Measurements from ENCODE around the gene ISX.
"Not testable (repeated sequence)": the region's sequence is repeated elsewhere in the genome, so short reads cannot be mapped to it uniquely, and the experiment has no call there.

Gene ISX

GRCh38 chr22:35023692-35024363, 42.1 kb upstream of the ISX start:
- peaks cover 22% of the 10 kb centered on the region for H3K4me1 Mint-ChIP-seq
- H3K36me3 Mint-ChIP-seq (ENCODE audit: low read depth): no peaks in the 10 kb centered on the region
- no peak overlapping the region for H3K4me3 Mint-ChIP-seq
- peaks cover 42% of the 10 kb centered on the region for H3K27me3 Mint-ChIP-seq (ENCODE audit: low read depth, poor library complexity)
- peaks cover 33% of the 10 kb centered on the region for H3K9me3 Mint-ChIP-seq
- peak; percentile 96 for DNase-seq
- TF ChIP-seq CTCF (IDR thresholded peaks at IDR 0.05): peak; percentile 97
- no peak overlapping the region for H3K27ac Mint-ChIP-seq

DNA sequence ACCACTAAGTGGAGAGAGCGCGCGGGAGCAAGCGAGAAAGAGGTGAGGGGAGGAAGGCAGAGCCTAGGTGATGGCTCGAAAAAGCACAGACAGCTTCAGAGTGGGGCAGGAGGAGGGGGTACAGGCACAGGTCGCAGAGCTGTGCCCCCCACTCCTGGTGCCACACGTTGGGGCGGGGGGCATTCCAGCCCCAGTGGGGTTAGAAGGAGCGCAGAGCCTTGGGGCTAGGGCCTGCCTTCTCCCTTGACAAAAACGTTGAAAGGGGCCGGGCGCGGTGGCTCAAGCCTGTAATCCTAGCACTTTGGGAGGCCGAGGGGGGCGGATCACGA, 41.6 kb upstream of the ISX start:
- Mint-ChIP-seq H3K27ac (no peak overlapping the region), H3K4me1 (peaks cover 22% of the 10 kb centered on the region), H3K9me3 (peaks cover 33% of the 10 kb centered on the region), H3K27me3 (ENCODE audit: low read depth, poor library complexity) (peaks cover 43% of the 10 kb centered on the region), H3K4me3 (no peak overlapping the region), H3K36me3 (ENCODE audit: low read depth) (no peaks in the 10 kb centered on the region)
- no peak for DNase-seq
- TF ChIP-seq CTCF (IDR thresholded peaks at IDR 0.05): peak; percentile 39

- H3K4me1 Mint-ChIP-seq; H3K4me3 Mint-ChIP-seq; DNase-seq; H3K36me3 Mint-ChIP-seq (ENCODE audit: low read depth); H3K27ac Mint-ChIP-seq: not testable (repeated sequence)
- Mint-ChIP-seq H3K9me3 (peaks cover 34% of the 10 kb centered on the region), H3K27me3 (ENCODE audit: low read depth, poor library complexity) (peaks cover 58% of the 10 kb centered on the region)
These were observed 35.8 kb upstream of the ISX start for GRCh38 chr22:35030112-35030511.

- H3K4me3 Mint-ChIP-seq: no peak overlapping the region
- no peak for DNase-seq
- no peak for TF ChIP-seq CTCF (IDR thresholded peaks at IDR 0.05)
- peaks cover 59% of the 10 kb centered on the region for H3K27me3 Mint-ChIP-seq (ENCODE audit: low read depth, poor library complexity)
- peaks cover 16% of the 10 kb centered on the region for H3K9me3 Mint-ChIP-seq
- no peaks in the 10 kb centered on the region for H3K36me3 Mint-ChIP-seq (ENCODE audit: low read depth)
- H3K27ac Mint-ChIP-seq: no peak overlapping the region
- H3K4me1 Mint-ChIP-seq: no peaks in the 10 kb centered on the region
These were observed 33.4 kb upstream of the ISX start for GRCh38 chr22:35032571-35032970.

DNA sequence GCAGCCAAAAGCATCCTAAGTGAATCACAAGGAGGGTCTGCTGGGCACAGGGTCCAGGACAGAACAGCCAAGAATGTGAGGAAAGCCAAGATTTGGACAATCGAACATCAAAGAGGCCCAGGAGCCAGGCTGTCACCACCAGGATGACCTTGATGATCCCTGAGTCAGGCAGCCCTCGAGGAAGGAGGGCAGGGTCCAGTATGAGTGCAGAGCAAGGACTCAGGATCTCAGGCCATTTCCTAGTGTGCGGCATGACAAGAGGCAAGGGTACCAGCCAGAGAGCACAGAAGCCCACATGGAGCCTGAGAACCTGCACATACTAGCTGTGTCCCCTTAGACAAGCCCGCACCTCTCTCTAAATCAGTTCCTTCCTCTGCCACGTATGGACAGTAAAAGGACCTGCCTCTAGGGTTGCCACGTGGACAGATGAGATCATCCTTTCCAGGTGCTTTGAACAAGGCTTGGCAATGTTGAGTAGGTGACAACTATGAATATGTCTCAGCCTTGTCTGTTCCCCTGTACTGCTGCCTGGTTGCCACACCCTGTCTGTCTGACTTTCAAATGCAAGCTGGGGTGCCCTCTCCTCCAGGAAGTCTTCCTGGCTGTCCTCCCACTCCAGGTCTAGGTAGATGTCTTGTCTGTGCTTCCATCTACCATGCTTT, 32.2 kb upstream of the ISX start:
- Mint-ChIP-seq H3K4me3 (no peak overlapping the region), H3K27me3 (ENCODE audit: low read depth, poor library complexity) (peaks cover 57% of the 10 kb centered on the region), H3K36me3 (ENCODE audit: low read depth) (no peaks in the 10 kb centered on the region), H3K4me1 (no peaks in the 10 kb centered on the region), H3K27ac (no peak overlapping the region), H3K9me3 (peaks cover 4% of the 10 kb centered on the region)
- DNase-seq: no peak
- TF ChIP-seq CTCF (IDR thresholded peaks at IDR 0.05): no peak

- H3K27ac Mint-ChIP-seq: no peak overlapping the region
- peaks cover 4% of the 10 kb centered on the region for H3K9me3 Mint-ChIP-seq
- H3K4me1 Mint-ChIP-seq: peaks cover 6% of the 10 kb centered on the region
- no peaks in the 10 kb centered on the region for H3K36me3 Mint-ChIP-seq (ENCODE audit: low read depth)
- no peak for DNase-seq
- no peak for TF ChIP-seq CTCF (IDR thresholded peaks at IDR 0.05)
- no peak overlapping the region for H3K4me3 Mint-ChIP-seq
- peaks cover 53% of the 10 kb centered on the region for H3K27me3 Mint-ChIP-seq (ENCODE audit: low read depth, poor library complexity)
These were observed 31.0 kb upstream of the ISX start for GRCh38 chr22:35034963-35035362.

Data from nephron progenitor cell (in vitro differentiated cells).